CD4-positive, alpha-beta T cell treated with Interferon alpha-2 for 1 hour (primary cell): ENCODE results near the gene NMRAL1.

Experiments
- DNase-seq, 2 donors: peaks; one replicate each; pipeline ENCODE4 v3.0.0-alpha.2; 2020 to 2022

Gene NMRAL1

DNA sequence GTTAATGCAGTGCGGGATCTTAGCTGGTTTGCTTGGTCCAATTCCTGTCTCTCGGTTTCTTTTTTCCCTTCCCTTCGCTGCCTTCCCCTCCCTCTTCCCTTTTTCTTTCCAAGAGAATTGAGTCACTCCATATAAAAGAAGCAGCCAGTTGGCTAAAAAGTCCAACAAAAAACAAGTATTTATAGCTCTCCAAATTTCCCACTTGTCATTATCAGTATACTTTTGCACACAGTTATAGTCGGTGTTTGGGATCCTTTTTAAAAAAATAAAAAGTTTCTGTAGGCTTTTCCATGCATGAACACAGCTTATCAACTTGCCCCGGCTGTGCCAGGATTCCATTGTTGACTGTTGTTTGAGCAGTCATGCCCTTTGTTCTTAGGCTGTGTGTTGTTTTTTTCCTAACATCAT lies 26.6 kb upstream of the NMRAL1 start:
- DNase-seq, result no peak

DNA sequence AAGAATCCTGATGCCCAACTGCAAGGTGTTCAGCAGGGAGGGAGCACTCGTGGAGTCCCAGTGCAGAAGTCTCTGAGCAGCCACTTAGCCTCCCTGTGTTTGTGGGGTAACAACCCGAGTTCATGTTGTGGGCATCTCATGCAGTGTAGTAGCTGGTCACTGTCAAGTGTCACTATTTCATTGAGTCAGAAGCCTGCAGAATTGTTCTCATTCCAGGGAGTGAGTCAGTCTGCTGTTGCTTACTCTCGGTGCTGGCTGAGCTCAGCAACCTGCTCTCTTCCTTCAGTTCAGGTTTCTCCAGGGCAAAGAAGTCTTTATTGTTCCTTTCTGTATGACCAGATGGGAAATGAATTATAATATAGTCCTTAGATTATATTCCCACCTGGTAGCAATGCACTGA lies 25.8 kb upstream of the NMRAL1 start:
- no peak for DNase-seq

DNA sequence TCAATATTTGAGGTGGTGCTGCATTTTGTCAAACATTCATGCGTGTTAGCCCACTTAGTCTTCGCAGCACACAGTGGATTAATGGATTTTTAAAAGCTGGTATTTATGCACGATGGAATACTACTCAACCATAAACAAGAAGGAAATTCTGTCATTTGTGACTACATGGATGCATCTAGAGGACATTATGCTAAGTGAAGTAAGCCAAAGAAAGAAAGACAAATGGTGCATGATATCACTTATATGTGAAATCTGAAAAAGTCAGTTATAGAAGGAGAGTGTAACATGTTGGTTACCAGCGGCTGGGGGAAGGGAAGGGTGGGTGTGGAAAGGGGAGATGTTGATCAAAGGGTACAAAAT lies 24.8 kb upstream of the NMRAL1 start:
- no peak for DNase-seq

DNA sequence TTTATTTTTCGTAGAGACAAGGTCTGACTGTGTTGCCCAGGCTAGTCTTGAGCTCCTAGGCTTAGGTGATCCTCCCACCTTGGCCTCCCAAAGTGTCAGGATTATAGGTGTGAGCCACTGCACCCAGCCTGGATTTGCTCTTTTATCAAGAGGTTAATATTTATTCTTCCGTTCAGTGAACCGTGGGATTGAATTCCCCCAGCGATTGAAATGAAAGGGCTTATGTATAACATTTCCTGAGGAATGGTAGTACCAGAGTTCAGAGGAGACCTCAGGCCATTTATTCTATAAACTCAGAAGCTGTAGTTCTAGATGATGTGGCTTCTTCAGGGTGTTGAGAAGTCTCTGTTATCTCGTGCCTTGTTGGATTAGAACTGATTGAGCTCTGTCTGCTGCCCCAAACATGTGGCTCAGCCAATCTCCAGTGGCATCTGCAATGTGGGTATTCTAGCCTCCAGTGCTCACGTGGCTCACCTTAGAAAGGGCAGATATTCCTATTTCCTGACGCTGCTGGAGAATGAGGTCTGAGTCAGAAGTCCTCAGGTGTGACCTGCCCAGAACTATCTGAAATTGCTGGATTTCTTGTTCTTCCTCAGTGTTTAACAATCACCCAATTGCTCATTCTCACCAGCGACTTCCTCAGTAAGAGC lies 24.2 kb upstream of the NMRAL1 start:
- DNase-seq, result no peak

DNA sequence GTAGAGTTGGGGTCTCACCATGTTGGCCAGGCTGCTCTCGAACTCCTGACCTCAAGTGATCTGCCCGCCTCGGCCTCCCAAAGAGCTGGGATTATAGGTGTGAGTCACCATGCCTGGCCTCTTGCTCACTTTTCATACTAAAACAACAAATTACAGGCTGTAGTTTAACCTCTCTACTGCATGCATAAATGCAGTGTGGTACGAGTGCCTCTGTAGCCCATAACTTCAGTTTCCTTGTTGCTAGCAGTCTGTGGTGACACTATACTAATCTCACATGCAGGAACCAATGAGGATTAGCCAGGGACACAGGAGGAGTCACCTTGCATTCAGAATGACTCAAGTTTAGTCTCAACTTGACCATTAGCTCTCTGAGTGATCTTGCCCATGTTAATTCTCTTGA lies 21.9 kb upstream of the NMRAL1 start:
- DNase-seq, result no peak

DNA sequence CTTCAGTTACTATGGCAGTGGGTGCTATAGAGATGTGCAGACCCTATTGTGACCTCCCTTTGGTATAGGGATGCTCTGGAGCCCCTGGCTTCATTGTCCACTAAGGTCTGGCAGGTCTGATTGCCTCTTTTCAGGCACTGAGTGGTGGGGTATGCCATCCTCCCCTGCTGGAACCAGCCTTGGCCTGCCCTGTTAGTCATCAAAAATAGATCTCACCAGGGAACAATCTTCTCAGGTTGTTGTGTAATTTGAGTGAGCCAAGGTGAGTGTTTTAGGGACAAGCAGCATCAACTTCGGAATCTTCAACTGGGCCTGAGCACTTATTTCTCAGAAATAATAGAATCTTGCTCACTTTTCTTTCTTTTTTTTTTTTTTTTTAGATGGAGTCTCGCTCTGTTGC lies 21.3 kb upstream of the NMRAL1 start:
- DNase-seq, result no peak

DNA sequence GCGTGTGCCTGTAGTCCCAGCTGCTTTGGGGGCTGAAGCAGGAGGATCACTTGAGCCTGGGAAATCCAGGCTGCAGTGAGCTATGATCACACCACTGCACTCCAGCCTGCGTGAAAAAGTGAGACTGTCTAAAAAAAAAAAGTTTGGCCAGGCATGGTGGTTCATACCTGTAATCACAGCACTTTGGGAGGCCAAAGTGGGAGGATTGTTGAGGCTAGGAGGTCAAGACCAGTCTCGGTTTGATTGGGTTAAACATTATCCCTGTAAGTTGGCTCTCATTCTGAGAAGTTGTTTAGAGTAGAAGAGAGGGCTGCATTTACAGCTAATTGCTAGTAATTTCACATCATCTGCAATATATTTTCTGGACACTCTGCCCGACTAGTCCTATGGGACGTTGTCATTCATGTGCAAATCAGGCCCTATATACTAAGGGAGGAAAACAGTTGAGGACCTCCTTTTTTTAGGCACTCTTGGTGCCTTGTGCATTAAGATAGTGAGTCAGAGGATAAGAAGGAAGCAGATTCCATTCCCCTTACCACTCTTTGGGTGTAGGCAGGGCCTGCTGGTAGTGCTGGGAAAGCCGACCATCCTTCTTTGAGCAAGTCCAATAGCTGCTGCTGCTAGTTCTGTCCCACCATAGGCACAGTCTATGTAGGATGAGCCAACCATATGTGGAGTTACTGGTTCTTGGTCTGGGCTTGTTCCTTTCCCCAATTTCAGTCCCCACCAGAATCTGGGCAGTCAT lies 20.5 kb upstream of the NMRAL1 start:
- no peak for DNase-seq

DNA sequence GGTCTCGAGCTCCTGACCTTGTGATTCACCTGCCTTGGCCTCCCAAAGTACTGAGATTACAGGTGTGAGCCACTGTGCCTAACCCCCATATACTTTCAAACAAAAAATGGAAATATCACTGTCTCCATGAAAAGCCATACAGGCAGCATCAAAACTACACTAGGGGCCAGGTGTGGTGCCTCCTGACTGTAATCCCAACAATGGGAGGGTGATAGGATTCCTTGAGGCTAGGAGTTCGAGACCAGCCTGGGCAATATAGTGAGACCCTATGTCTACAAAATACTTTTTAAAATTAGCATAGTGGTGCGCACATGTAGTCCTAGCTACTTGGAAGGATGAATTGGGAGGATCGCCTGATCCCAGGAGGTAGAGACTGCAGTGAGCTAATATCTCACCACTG lies 17.5 kb upstream of the NMRAL1 start:
- DNase-seq, result no peak

DNA sequence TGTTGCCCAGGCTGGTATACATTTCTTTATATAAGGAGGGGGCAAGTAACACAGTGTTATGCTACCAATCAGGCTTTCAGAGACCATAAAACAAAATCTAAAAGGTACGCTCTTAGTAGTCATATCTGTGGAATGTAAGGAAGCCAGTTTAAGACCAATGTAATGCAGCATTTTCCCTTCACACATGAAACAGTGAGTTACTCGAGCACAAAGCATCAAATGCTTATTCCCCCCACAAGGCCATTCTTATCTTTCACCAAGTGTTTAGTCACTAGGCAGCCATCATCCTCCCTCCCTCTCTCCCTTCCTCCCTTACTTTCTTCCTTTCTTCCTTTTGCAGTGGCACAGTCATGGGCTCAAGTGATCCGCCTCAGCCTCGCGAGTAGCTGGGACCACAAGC lies 14.6 kb upstream of the NMRAL1 start:
- no peak for DNase-seq

DNA sequence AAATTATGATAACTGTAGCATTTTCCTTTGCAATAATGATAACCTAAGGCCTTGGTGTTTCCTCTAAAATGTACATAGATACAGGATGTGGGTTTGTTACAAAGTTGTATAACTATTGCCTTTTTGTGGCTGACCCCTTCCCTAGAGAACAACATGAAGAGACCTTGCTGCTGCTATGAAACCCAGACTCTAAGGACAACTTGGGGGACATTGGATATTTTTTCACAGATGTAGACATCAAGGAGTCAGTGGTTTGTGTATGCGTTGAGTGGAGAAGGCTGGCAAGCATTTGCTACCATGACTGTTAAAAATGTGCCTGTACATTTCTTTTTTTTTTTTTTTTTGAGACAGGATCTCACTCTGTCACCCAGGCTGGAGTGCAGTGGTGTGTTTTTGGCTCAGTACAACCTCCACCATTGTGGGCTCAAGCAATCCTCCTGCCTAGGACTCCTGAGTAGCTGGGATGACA lies 14.1 kb upstream of the NMRAL1 start:
- DNase-seq, result peak; percentile 31 to 72

DNA sequence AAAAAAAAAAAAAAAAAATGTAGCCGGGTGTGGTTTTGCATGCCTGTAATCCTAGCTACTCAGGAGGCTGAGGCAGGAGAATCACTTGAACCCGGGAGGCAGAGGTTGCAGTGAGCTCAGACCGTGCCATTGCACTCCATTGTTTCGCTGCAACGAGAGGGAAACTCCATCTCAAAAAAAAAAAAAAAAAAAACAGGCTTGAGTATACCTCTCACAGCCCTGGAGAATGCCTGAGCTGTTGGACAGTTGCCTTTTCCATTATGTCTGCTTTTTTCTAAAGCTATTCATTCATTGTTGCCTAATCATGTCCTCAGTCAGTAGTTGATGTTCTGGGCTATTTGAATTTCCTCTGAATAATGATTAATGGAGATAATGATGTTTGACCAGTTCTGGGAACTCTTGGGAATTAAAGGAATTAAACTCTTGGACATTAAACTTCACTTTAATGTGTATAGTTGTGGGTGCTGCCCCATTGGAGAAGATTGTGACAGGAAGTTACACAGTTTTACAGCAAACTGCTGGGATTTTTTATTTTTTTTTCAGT lies 13.6 kb upstream of the NMRAL1 start:
- peak in 1 of 2 donors; percentile 37 for DNase-seq

DNA sequence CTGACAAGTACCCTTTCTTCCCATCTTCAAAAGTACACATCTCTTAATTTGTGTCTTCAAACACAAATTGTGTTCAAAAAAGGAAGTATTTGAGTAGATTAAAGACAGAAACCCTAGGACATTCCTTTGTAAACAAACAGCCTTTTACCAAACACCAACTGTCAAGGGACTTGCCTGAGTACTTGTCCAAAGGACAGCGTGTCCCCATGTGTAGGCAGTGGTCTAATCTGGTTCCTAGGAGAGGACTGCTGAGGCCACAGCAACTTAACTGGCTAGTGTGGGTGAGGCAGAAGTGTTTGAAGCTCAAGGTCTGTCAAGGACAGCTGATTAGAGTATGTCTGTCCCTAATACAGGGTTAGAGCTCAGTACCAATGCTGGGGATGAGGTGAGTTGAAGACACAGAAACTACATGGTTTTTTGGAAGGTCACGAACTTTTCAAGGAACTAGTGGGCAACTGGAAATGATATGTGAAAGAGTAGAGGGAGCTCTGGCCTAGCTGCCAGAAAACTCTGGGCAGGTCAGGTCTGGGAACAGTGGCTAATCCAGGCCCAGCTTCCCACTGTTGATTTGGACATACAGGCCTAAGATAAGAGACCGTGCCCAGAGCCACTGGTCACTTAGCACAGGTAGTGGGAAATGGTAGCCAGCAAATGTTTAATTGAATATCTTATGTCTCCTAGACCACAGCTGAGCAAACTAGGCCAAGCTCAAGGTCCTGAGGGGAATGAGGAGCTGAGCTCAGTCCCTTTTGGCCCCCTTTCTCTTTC lies 11.9 kb upstream of the NMRAL1 start:
- DNase-seq, result no peak

DNA sequence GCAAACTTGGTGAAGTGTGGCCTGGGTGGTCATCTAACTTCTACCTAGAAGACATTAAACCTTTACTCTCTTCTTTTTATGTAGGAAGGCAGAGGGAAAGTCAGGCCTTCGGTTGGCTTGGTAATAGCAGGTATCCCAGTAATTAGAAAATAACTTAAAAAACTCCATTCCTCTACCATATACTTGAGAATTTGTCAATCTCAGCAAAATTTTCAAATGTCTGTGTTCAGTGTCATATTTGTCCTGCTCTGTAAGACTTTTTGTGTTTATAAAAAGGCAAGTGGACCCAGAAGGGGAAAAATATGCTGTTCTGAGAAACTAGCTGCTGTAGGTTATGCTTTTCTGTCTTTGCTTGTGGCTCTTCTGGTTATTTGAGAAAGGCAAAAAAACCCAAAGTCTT lies 7.5 kb upstream of the NMRAL1 start:
- no peak for DNase-seq

DNA sequence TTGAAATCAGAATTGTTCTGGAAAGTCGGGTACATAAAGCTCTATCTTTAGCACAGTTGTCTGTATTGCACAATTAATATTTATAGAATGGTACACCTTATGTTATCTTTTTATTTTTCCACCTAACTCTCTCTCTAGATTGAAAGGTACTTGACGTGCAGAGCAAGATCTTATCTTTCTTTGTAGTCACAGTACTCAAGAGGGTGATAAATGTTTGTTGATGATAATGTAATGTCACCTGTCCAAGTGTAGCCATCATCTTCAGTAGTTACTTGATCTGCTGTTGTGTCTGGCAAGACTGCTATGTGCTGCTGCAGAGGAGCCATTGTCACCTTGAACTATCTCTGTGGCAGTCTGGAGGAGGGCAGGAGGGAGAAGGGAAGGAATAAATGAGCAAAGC lies 7.1 kb upstream of the NMRAL1 start:
- no peak for DNase-seq

DNA sequence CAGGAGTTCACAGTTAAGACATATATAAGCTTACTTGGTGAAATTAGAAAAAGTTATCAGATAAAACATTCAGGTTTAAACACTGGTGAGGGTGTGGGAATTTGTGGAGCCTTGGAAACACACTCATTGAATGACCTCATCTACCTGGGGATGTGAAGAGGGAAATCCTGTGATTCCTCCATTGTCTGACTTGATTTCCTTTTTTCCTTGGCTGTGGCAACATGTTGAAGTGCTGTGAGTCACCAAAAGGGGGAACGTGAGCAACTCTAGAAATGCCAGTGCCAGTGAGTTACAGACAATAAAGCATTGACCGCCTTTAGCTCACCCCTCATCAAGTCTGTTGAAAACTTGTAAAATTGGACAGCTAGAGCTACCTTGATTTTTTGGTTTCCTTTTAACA lies 3.5 kb upstream of the NMRAL1 start:
- DNase-seq, result peak in 1 of 2 donors; percentile 37

DNA sequence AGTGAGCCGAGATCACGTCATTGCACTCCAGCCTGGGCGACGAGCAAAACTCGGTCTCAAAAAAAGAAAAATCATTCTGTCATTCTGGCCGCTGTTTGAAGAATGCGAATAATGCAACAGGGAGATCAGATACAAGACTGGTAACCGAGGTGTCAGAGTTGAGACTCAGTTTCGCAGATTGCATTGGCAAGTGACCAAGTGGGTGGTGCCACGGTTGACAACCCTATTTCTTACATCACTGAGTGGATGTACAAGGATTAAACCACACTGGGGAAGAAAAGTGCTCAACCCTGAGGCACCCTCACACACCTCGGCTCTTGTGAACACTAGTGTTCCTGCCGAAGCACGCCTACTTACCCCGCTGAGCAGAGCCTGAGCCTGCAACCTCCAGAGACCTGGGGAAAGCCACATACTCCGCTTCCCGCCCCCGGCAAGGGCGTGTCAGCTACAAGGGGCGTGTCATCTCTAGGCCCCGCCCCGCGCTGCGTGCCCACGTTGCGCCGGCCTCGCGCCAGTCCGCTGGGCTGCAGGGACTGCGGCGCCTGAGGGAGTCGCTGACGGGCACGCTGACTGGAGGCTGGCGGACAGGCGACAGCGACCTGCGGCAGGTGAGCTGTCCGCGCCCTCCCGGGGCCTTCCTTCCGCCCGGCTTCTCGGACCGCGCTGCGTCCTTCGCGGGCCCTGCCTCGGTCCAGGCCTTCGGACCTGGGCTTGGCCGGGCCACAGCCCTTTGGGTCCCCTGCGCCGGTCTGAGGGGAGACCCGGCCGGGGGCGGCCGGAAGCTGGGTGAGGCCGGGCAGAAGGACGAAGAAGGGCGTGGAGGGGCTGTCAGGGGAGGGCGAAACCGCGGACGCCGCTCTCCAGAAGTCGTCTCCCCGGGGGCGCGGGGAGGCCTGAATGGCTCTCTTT lies 1.7 kb upstream of the NMRAL1 start, which contains the start of gene HMOX2:
Gene HMOX2, plus strand, starts transcription at position 519 of the 909 bp plus-strand sequence. CDS start 29,127 bp downstream, outside the sequence.
- DNase-seq, result peak; percentile 92 to 96

DNA sequence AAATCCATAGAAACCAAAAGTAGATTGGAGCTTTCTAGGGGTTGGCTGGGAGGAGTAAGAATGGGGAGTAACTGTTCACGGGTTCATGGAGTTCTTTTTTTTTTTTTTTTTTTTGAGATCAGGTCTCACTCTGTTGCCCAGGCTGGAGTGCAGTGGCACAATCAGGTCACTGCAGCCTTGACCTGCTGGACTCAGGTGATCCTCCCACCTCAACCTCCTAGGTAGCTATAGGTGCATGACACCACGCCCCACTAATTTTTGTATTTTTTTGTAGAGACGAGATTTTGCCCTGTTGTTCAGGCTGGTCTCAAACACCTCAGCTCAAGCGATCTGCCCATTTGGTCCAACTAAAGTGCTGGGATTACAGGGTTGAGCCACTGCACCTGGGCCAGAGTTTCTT lies 1.5 kb downstream of the NMRAL1 start:
- DNase-seq, result no peak

DNA sequence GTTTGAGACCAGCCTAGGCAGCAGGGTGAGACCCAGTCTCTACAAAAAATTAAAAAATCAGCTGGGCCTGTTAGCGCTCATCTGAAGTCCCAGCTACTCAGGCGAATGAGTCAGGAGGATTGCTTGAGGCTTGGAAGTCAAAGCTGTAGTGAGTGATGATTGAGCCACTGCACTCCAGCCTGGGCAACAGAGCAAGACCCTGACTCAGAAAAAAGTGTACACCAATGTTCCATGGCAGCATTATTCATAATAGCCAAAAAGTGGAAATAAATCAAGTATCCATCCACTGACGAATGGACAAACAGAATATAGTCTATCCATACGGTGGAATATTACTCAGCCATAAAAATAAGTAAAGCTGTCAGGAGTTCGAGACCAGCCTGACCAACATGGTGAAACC lies 2.6 kb downstream of the NMRAL1 start:
- no peak for DNase-seq

DNA sequence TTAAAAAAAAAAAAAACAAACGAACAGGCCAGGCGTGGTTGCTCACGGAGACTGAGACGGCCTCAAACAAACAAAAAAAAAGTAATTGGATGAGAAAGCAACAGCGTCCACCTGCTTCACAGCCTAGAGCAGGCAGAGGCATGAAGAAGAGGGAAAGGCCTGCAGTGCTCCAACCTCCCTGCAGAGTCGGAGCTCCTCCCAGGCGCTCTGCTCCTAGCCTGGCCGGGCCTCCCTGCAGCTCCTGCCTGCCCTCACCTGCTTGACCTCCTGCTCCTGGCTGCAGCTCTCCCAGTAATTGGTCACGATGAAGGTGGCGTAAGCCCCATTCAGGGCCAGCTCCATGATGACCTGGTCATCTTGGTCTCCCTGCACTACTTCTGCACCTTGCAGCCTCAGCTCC lies 5.5 kb downstream of the NMRAL1 start:
- DNase-seq, result no peak

DNA sequence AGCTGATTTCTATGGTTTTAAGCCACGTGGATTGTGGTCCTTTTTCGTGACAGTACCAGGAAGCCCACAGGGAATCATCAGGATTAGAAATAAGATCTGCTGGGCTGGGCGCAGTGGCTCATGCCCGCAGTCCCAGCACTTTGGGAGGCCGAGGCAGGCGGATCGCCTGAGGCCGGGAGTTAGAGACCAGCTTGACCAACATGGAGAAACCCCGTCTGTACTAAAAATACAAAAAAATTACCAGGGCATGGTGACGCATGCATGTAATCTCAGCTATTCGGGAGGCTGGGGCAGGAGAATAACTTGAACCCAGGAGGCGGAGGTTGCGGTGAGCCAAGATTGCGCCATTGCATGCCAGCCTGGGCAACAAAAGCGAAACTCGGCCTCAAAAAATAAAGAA lies 6.5 kb downstream of the NMRAL1 start:
- no peak for DNase-seq

DNA sequence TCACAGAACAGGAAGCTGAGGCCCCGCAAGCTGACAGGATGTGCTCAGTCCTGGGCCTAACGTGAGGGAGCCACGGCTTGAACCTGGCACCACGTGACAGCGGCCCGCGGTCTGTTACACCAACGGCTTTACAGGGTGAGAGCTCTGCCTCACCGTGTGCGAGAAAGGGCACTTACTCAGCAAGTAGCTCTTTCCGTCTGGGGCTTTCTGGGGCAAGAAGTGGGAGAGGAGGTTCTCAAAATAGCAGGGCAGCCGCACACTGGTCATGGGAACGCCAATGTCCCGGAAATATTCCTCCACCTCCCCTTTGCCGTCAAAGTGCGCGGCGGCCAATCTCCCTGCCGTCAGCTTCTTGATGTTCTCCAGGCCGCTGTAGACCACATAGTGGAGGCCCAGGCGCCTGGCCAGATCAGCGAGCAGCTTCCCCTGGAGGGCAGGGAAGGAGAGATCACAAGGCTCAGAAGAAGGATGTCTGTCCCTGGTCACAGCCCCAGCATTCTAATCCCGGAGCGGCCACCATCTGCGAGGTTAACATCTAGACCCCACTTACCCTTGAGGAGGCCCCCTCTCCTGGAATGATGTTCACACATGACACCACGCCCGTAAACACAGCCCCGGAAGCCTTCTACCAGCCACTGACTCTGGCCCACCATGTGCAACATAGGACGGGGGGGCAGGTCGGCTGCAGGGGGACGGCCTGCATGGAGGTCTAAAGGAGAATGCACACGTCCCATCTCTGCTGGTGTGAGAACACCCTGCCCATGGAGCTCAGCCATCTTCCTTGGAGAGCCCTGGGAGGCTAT lies 8.2 kb downstream of the NMRAL1 start:
- peak; percentile 64 to 81 for DNase-seq
